ENCODE results near the gene HOXA4. TPM values are rescaled to one million over a fixed set of nuclear protein-coding genes. Genes with fewer than 3 reads are reported as not detected.

Gene HOXA4
- total and polyA plus RNA-seq, 2 of the 4 experiments (the other 2 are of a cell fraction), result 0.36 to 8.0 TPM

GRCh38 chr7:27079234-27079975 is 51.2 kb downstream of the HOXA4 start:
- Histone ChIP-seq H4K91ac (ENCODE audit: insufficient read depth, low read depth, low read length) (no peak overlapping the region), H2BK15ac (ENCODE audit: low read depth, low read length) (no peak overlapping the region), H2BK20ac (ENCODE audit: low read depth, low read length) (no peak overlapping the region), H2BK5ac (ENCODE audit: low read depth, low read length, poor library complexity, severe bottlenecking) (no peak overlapping the region), H3K36me3 (ENCODE audit: control insufficient read depth, insufficient read depth, low read length) (no peaks in the 10 kb centered on the region), H3K27ac (ENCODE audit: insufficient read depth, low read length) (no peak overlapping the region), H3K4me2 (ENCODE audit: low read depth, low read length) (no peak overlapping the region), H3K79me1 (ENCODE audit: low read depth in 1 of 2, low read length in 2 of 2) (no peaks in the 10 kb centered on the region), H3K9me1 (ENCODE audit: insufficient read depth, low read length) (no peaks in the 10 kb centered on the region), H3K4me1 (ENCODE audit: control insufficient read depth, insufficient read depth, low read length) (no peaks in the 10 kb centered on the region; the same call in 1 of the 2 replicates), H3K18ac (ENCODE audit: low read depth, low read length) (no peak overlapping the region), H3K23ac (ENCODE audit: low read depth, low read length) (no peak overlapping the region), H3K4ac (ENCODE audit: low read depth, low read length) (no peak overlapping the region), H2AK9ac (replicated peaks; ENCODE audit: low read depth, low read length, poor library complexity) (no peak overlapping the region), H2AFZ (replicated peaks; ENCODE audit: low read length, poor library complexity) (no peak overlapping the region), H4K8ac (ENCODE audit: low read depth in 2 of 2, low read length in 2 of 2) (no peak overlapping the region), H3K14ac (replicated peaks; ENCODE audit: low read depth, low read length) (no peak overlapping the region), H2BK120ac (ENCODE audit: low read depth, low read length) (no peak overlapping the region), H4K20me1 (ENCODE audit: insufficient read depth, low read length) (no peaks in the 10 kb centered on the region), H3K9ac (ENCODE audit: low read depth, low read length) (no peak overlapping the region), H4K5ac (ENCODE audit: low read depth, low read length) (no peak overlapping the region), H3K56ac (ENCODE audit: extremely low read depth, insufficient read depth, low read length) (no peak overlapping the region), H3K4me3 (ENCODE audit: insufficient read depth, low read depth, low read length) (no peak overlapping the region), H3K27me3 (ENCODE audit: control insufficient read depth, insufficient read depth, low read length) (no peaks in the 10 kb centered on the region), H3K9me3 (ENCODE audit: control insufficient read depth, insufficient read depth, low read length) (no peaks in the 10 kb centered on the region), H2AK5ac (ENCODE audit: low read depth, low read length) (no peak overlapping the region)
- TF ChIP-seq BHLHE40 (IDR thresholded peaks at IDR 0.05; ENCODE audit: low read depth, low read length) (no peak), MAFK (IDR thresholded peaks at IDR 0.05; ENCODE audit: low read depth, low read length) (no peak), NFE2L2 (IDR thresholded peaks at IDR 0.05; ENCODE audit: low read depth, low read length) (no peak), CEBPB (IDR thresholded peaks at IDR 0.05; ENCODE audit: low read depth, low read length) (no peak), USF2 (IDR thresholded peaks at IDR 0.05; ENCODE audit: low read depth, low read length) (no peak), MAZ (IDR thresholded peaks at IDR 0.05; ENCODE audit: borderline replicate concordance, low read depth, low read length) (no peak), CTCF (conservative IDR thresholded peaks at IDR 0.05; ENCODE audit: low read depth, low read length) (no peak), ELK1 (IDR thresholded peaks at IDR 0.05; ENCODE audit: borderline replicate concordance, low read depth, low read length) (no peak), RAD21 (IDR thresholded peaks at IDR 0.05; ENCODE audit: low read length) (no peak), MXI1 (IDR thresholded peaks at IDR 0.05; ENCODE audit: borderline replicate concordance, low read depth, low read length) (no peak), FOS (IDR thresholded peaks at IDR 0.05; ENCODE audit: low read depth, low read length) (no peak), RFX5 (IDR thresholded peaks at IDR 0.05; ENCODE audit: low read depth, low read length) (no peak), CHD1 (IDR thresholded peaks at IDR 0.05; ENCODE audit: low read depth, low read length) (no peak), SMC3 (IDR thresholded peaks at IDR 0.05; ENCODE audit: low read depth, low read length) (no peak), RCOR1 (IDR thresholded peaks at IDR 0.05; ENCODE audit: insufficient replicate concordance, low read length) (no peak), POLR2A (IDR thresholded peaks at IDR 0.05; ENCODE audit: low read depth, low read length) (no peak)
- no peak for ATAC-seq (ENCODE audit: low read depth)
- dilution Hi-C loops (cut with HindIII; ENCODE audit: low sequenced_read_pairs, unreplicated experiment) (no loop called here), in situ Hi-C loops (cut with MboI; ENCODE audit: low sequenced_read_pairs) (no loop called here), intact Hi-C loops (cut with micrococcal nuclease) (no loop called here)
- DNase-seq, result no peak
- no TSS peak for BruUV-seq (replicated peaks)
- ChIA-PET POLR2A (ENCODE audit: unreplicated experiment) (no interaction called here), CTCF (no interaction called here)
- no CpG with 5 or more reads among the region's 1 CpG for WGBS, 2 experiments (ENCODE audit: extremely low coverage in 2 of 2, insufficient read length in 1 of 2)

All from IMR-90 (cell line).